ENCODE data around the gene CCDC171. TPM values are rescaled to one million over a fixed set of nuclear protein-coding genes. Genes with fewer than 3 reads are reported as not detected.

Gene CCDC171
- total and polyA plus RNA-seq, 2 donors, result 9.8 to 13.9 TPM

- Histone ChIP-seq H3K4me1 (ENCODE audit: control insufficient read depth in 2 of 2, insufficient read depth in 2 of 2, low read length in 2 of 2) (no peaks in the 10 kb centered on the region), H3K9me3 (ENCODE audit: control insufficient read depth in 2 of 2, insufficient read depth in 1 of 2, low read length in 1 of 2) (no peaks in the 10 kb centered on the region), H3K4me3 (ENCODE audit: low read length in 2 of 2) (no peak overlapping the region), H3K27me3 (ENCODE audit: control insufficient read depth in 2 of 2, insufficient read depth in 1 of 2, low read length in 1 of 2) (no peaks in the 10 kb centered on the region), H3K27ac (ENCODE audit: low read depth in 1 of 2, low read length in 1 of 2) (no peak overlapping the region), H3K36me3 (ENCODE audit: control insufficient read depth in 2 of 2, insufficient read depth in 2 of 2, low read length in 1 of 2) (no peaks in the 10 kb centered on the region)
- over 99% methylated on average over 4 of the region's 4 CpGs for WGBS
- no peak for DNase-seq (ENCODE audit: low read depth in 6 of 9, low spot score in 9 of 9)
Observed at GRCh38 chr9:15543047-15543813, 9.6 kb upstream of the CCDC171 start.

- H3K4me3 ChIP-seq (ENCODE audit: low read length in 2 of 2), result no peak overlapping the region
- no peaks in the 10 kb centered on the region for H3K36me3 ChIP-seq (ENCODE audit: control insufficient read depth in 2 of 2, insufficient read depth in 2 of 2, low read length in 1 of 2)
- peaks cover 3 to 11% of the 10 kb centered on the region in 2 donors for H3K4me1 ChIP-seq (ENCODE audit: control insufficient read depth in 2 of 2, insufficient read depth in 2 of 2, low read length in 2 of 2)
- no peak for DNase-seq (ENCODE audit: low read depth in 6 of 9, low spot score in 9 of 9)
- H3K27ac ChIP-seq (ENCODE audit: low read depth in 1 of 2, low read length in 1 of 2), result no peak overlapping the region
- no peaks in the 10 kb centered on the region for H3K9me3 ChIP-seq (ENCODE audit: control insufficient read depth in 2 of 2, insufficient read depth in 1 of 2, low read length in 1 of 2)
- WGBS, result 95% methylated on average over 2 of the region's 2 CpGs
- no peaks in the 10 kb centered on the region for H3K27me3 ChIP-seq (ENCODE audit: control insufficient read depth in 2 of 2, insufficient read depth in 1 of 2, low read length in 1 of 2)
Observed at GRCh38 chr9:15549611-15550010, 3.2 kb upstream of the CCDC171 start.

GRCh38 chr9:15553528-15553898, 670 bp downstream of the CCDC171 start:
- no peak for DNase-seq (ENCODE audit: low read depth in 6 of 9, low spot score in 9 of 9)
- WGBS, result under 1% methylated on average over 13 of the region's 13 CpGs
- Histone ChIP-seq H3K36me3 (ENCODE audit: control insufficient read depth in 2 of 2, insufficient read depth in 2 of 2, low read length in 1 of 2) (peaks cover 0 to 2% of the 10 kb centered on the region in 2 donors), H3K4me3 (ENCODE audit: low read length in 2 of 2) (peak overlapping the region; percentile 81 to 98), H3K27ac (ENCODE audit: low read depth in 1 of 2, low read length in 1 of 2) (peak overlapping the region; percentile 97 to 98), H3K9me3 (ENCODE audit: control insufficient read depth in 2 of 2, insufficient read depth in 1 of 2, low read length in 1 of 2) (no peaks in the 10 kb centered on the region), H3K27me3 (ENCODE audit: control insufficient read depth in 2 of 2, insufficient read depth in 1 of 2, low read length in 1 of 2) (no peaks in the 10 kb centered on the region), H3K4me1 (ENCODE audit: control insufficient read depth in 2 of 2, insufficient read depth in 2 of 2, low read length in 2 of 2) (peaks cover 3 to 11% of the 10 kb centered on the region in 2 donors)

GRCh38 chr9:15570769-15571168, 17.9 kb downstream of the CCDC171 start:
- Histone ChIP-seq H3K4me3 (ENCODE audit: low read length in 2 of 2) (no peak overlapping the region), H3K36me3 (ENCODE audit: control insufficient read depth in 2 of 2, insufficient read depth in 2 of 2, low read length in 1 of 2) (peaks cover 0 to 13% of the 10 kb centered on the region in 2 donors), H3K4me1 (ENCODE audit: control insufficient read depth in 2 of 2, insufficient read depth in 2 of 2, low read length in 2 of 2) (no peaks in the 10 kb centered on the region), H3K27ac (ENCODE audit: low read depth in 1 of 2, low read length in 1 of 2) (no peak overlapping the region), H3K27me3 (ENCODE audit: control insufficient read depth in 2 of 2, insufficient read depth in 1 of 2, low read length in 1 of 2) (no peaks in the 10 kb centered on the region), H3K9me3 (ENCODE audit: control insufficient read depth in 2 of 2, insufficient read depth in 1 of 2, low read length in 1 of 2) (no peaks in the 10 kb centered on the region)
- WGBS, result 97% methylated on average over 2 of the region's 2 CpGs
- DNase-seq (ENCODE audit: low read depth in 6 of 9, low spot score in 9 of 9), result no peak

GRCh38 chr9:15572200-15572770, 19.4 kb downstream of the CCDC171 start:
- Histone ChIP-seq H3K4me1 (ENCODE audit: control insufficient read depth in 2 of 2, insufficient read depth in 2 of 2, low read length in 2 of 2) (no peaks in the 10 kb centered on the region), H3K9me3 (ENCODE audit: control insufficient read depth in 2 of 2, insufficient read depth in 1 of 2, low read length in 1 of 2) (no peaks in the 10 kb centered on the region), H3K4me3 (ENCODE audit: low read length in 2 of 2) (no peak overlapping the region), H3K27ac (ENCODE audit: low read depth in 1 of 2, low read length in 1 of 2) (no peak overlapping the region), H3K36me3 (ENCODE audit: control insufficient read depth in 2 of 2, insufficient read depth in 2 of 2, low read length in 1 of 2) (peaks cover 0 to 9% of the 10 kb centered on the region in 2 donors), H3K27me3 (ENCODE audit: control insufficient read depth in 2 of 2, insufficient read depth in 1 of 2, low read length in 1 of 2) (no peaks in the 10 kb centered on the region)
- 96% methylated on average over 1 of the region's 1 CpG for WGBS
- DNase-seq (ENCODE audit: low read depth in 6 of 9, low spot score in 9 of 9), result no peak

- Histone ChIP-seq H3K4me1 (ENCODE audit: control insufficient read depth in 2 of 2, insufficient read depth in 2 of 2, low read length in 2 of 2) (no peaks in the 10 kb centered on the region), H3K36me3 (ENCODE audit: control insufficient read depth in 2 of 2, insufficient read depth in 2 of 2, low read length in 1 of 2) (peaks cover 0 to 13% of the 10 kb centered on the region in 2 donors), H3K27ac (ENCODE audit: low read depth in 1 of 2, low read length in 1 of 2) (no peak overlapping the region), H3K27me3 (ENCODE audit: control insufficient read depth in 2 of 2, insufficient read depth in 1 of 2, low read length in 1 of 2) (no peaks in the 10 kb centered on the region), H3K4me3 (ENCODE audit: low read length in 2 of 2) (no peak overlapping the region), H3K9me3 (ENCODE audit: control insufficient read depth in 2 of 2, insufficient read depth in 1 of 2, low read length in 1 of 2) (no peaks in the 10 kb centered on the region)
- no peak for DNase-seq (ENCODE audit: low read depth in 6 of 9, low spot score in 9 of 9)
- WGBS, result 97% methylated on average over 8 of the region's 8 CpGs
Observed at GRCh38 chr9:15576350-15577050, 23.7 kb downstream of the CCDC171 start.

- 92% methylated on average over 6 of the region's 6 CpGs for WGBS
- DNase-seq (ENCODE audit: low read depth in 6 of 9, low spot score in 9 of 9), result no peak
Observed at GRCh38 chr9:15578714-15579113, 25.9 kb downstream of the CCDC171 start.

GRCh38 chr9:15584379-15584778, 31.5 kb downstream of the CCDC171 start:
- no peak overlapping the region for H3K4me3 ChIP-seq (ENCODE audit: low read length in 2 of 2)
- H3K27ac ChIP-seq (ENCODE audit: low read depth in 1 of 2, low read length in 1 of 2), result peak overlapping the region; percentile 80 to 96
- peaks cover 0 to 7% of the 10 kb centered on the region in 2 donors for H3K9me3 ChIP-seq (ENCODE audit: control insufficient read depth in 2 of 2, insufficient read depth in 1 of 2, low read length in 1 of 2)
- H3K4me1 ChIP-seq (ENCODE audit: control insufficient read depth in 2 of 2, insufficient read depth in 2 of 2, low read length in 2 of 2), result peaks cover 16 to 22% of the 10 kb centered on the region in 2 donors
- 66% methylated on average over 3 of the region's 3 CpGs for WGBS
- H3K27me3 ChIP-seq (ENCODE audit: control insufficient read depth in 2 of 2, insufficient read depth in 1 of 2, low read length in 1 of 2), result no peaks in the 10 kb centered on the region
- peaks cover under 1 to 3% of the 10 kb centered on the region in 2 donors for H3K36me3 ChIP-seq (ENCODE audit: control insufficient read depth in 2 of 2, insufficient read depth in 2 of 2, low read length in 1 of 2)
- DNase-seq (ENCODE audit: low read depth in 6 of 9, low spot score in 9 of 9), result peak; percentile 57 to 90 (median 77)

More at GRCh38 chr9:15578714-15579113, 25.9 kb downstream of the CCDC171 start:
- no peak overlapping the region for H3K4me3 ChIP-seq (ENCODE audit: low read length in 2 of 2)
- H3K36me3 ChIP-seq (ENCODE audit: control insufficient read depth in 2 of 2, insufficient read depth in 2 of 2, low read length in 1 of 2), result peaks cover 0 to 13% of the 10 kb centered on the region in 2 donors
- H3K4me1 ChIP-seq (ENCODE audit: control insufficient read depth in 2 of 2, insufficient read depth in 2 of 2, low read length in 2 of 2), result peaks cover 1 to 6% of the 10 kb centered on the region in 2 donors
- H3K9me3 ChIP-seq (ENCODE audit: control insufficient read depth in 2 of 2, insufficient read depth in 1 of 2, low read length in 1 of 2), result peaks cover 0 to 4% of the 10 kb centered on the region in 2 donors
- H3K27ac ChIP-seq (ENCODE audit: low read depth in 1 of 2, low read length in 1 of 2), result no peak overlapping the region
- H3K27me3 ChIP-seq (ENCODE audit: control insufficient read depth in 2 of 2, insufficient read depth in 1 of 2, low read length in 1 of 2), result no peaks in the 10 kb centered on the region

GRCh38 chr9:15592317-15592716, 39.5 kb downstream of the CCDC171 start:
- Histone ChIP-seq H3K36me3 (ENCODE audit: control insufficient read depth in 2 of 2, insufficient read depth in 2 of 2, low read length in 1 of 2) (peaks cover 0 to 3% of the 10 kb centered on the region in 2 donors), H3K27me3 (ENCODE audit: control insufficient read depth in 2 of 2, insufficient read depth in 1 of 2, low read length in 1 of 2) (no peaks in the 10 kb centered on the region), H3K27ac (ENCODE audit: low read depth in 1 of 2, low read length in 1 of 2) (peak overlapping the region in 1 of 2 donors; percentile 51), H3K4me1 (ENCODE audit: control insufficient read depth in 2 of 2, insufficient read depth in 2 of 2, low read length in 2 of 2) (peaks cover 5 to 8% of the 10 kb centered on the region in 2 donors), H3K4me3 (ENCODE audit: low read length in 2 of 2) (no peak overlapping the region), H3K9me3 (ENCODE audit: control insufficient read depth in 2 of 2, insufficient read depth in 1 of 2, low read length in 1 of 2) (peaks cover 0 to 3% of the 10 kb centered on the region in 2 donors)
- 96% methylated on average over 3 of the region's 3 CpGs for WGBS
- DNase-seq (ENCODE audit: low read depth in 6 of 9, low spot score in 9 of 9), result no peak
